NCI-H2196 (cell line): ENCODE results near the gene PHIP.
"Not testable (repeated sequence)": the region's sequence is repeated elsewhere in the genome, so short reads cannot be mapped to it uniquely, and the experiment has no call there.

Source experiments
- DNase-seq: peaks from one replicate; lab custom pipeline; 2025; ENCODE audit not compliant: unreplicated experiment; lab: John Stamatoyannopoulos, UW

PHIP gene

DNA sequence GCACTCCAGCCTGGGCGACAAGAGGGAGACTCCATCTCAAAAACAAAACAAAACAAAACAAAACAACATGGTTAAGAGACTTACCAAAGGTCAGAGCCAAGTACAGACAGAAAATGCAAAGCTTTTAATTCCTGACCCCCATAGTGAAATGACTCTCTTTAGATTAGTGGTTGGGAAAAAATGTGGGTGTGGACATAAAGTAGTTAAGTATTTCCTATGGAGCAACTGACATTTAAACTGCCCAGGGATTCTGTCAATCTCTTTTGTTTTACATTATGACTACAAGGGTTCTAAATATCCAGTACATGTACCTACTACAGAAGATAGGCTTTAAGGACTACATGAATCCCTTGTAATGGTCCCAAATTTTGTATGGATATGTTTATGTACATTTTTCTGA lies 135.6 kb downstream of the PHIP start:
- DNase-seq: no peak

DNA sequence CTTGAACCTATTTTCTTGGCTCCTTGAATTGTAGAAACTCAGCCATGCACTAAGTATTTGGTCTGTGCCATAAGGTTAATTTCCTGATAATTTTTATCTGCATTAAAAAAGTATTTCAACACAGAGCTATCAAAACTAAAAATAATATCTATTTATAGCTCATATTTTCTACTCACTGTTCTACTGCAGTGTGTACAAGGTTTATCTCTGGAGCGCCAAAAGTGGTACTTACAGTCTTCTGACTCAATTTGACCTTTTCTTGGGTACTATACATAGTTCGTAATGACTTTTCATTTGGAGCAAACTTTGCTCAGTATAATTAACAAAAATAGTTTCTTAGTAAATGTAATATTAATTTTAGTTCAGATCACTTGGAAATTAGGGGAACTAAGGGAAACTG lies 141.5 kb downstream of the PHIP start:
- no peak for DNase-seq

DNA sequence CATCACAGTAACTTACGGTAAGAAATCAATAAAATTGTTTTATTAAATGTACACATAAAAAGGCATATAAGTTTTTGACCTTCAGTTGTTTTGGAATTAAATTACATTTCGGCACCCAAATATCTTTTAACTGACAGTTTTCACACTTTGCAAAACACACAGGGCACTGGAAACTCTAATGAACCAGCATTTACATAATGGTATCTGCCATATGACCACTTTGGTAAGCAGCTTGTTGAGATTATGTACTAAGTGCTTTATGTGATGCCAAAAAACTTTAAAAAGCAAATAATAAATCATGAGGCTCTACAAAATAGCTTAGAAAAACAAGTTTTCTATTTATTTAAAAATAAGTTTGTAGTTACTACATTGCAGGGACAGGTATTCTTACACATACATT lies 142.5 kb downstream of the PHIP start:
- DNase-seq: no peak

DNA sequence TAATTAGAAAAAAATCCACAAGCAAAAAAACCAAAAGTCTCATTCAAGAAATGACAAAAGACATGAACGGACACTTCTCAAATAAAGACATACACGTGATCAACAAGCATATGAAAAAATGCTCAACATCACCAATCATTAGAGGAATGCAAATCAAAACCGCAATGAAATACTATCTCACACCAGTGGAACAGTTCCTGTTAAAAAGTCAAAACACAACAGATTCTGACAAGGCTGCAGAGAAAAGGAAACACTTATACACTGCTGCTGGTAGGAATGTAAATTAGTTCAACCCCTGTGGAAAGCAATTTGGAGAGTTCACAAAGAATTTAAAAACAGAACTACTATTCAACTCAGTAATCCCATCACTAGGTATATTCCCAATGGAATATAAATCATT lies 152.7 kb downstream of the PHIP start:
- no peak for DNase-seq

DNA sequence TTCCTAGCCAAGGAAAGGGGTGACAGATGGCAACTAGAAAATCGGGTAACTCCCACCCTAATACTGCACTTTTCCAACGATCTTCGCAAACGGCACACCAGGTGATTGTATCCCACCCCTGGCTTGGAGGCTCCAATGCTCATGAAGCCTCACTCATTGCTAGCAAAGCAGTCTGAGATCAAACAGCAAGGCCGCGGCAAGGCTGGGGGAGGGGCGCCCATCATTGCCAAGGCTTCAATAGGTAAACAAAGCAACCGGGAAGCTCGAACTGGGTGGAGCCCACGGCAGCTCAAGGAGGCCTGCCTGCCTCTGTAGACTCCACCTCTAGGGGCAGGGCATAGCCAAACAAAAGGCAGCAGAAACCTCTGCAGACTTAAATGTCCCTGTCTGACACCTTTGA lies 156.9 kb downstream of the PHIP start:
- DNase-seq: not testable (repeated sequence)

DNA sequence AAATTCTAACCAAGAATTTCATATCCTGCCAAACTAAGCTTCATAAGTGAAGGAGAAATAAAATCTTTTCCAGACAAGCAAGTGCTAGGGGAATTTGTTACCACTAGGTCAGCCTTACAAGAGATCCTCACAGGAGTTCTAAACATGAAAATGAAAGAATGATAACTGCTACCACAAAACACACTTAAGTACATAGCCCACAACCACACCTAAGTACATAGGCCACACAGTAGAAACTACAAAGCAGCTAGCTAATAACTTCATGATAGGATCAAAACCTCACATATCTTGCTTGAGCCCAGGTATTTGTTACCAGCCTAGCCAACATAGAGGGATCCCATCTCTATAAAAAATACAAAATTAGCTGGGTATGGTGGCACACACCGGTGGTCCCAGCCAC lies 160.3 kb downstream of the PHIP start:
- no peak for DNase-seq

DNA sequence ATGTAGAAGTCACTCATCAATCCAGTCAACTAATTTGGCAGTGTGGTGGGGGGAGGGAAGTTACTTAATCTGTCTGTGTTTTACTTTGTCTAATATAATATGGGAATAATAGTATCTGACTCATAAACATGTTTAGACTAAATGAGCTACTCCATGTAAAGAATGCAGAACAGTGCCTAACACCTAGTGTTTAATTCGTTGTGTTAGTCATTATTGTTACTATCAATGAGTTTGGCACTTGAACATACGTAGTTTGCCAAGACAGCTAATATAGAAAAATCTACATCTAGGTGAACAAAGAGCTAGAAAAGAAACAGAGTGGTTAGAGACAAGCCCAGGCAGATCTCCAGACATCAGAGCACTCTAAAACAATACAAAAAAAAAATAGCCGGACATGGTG lies 161.6 kb downstream of the PHIP start:
- DNase-seq: no peak

DNA sequence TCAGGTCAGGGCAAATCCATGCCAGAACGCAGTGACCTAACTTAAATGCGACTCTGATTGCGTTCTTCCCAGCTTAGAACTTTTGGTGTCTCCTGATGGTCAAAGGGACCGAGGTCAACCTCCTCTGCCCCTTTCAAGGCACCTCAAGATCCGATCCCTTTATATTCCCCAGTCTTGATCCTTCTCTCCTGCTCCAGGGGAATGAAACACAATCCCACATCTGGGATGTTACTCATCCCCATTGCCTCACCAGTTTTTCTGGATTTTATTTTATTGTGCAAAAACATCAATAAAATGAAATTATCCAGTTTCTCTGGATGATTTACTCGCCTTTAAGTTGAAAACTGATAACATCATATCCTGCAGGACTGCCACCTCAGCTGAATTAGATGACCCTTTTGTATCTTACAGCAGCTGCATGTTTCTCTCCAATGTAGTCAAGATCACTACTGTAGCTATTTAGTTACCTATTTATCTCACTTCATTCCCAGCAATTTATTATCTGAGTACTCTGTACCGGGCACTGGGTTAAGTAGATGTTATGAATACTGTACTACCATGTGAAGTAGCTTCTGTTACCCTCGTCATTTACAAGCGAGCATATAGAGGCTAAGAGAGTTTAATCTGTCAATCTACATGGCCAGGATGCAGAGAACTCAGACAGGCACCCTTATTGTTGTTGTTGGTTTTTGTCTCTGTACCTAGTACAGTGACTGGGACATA lies 166.7 kb downstream of the PHIP start:
- DNase-seq: no peak

DNA sequence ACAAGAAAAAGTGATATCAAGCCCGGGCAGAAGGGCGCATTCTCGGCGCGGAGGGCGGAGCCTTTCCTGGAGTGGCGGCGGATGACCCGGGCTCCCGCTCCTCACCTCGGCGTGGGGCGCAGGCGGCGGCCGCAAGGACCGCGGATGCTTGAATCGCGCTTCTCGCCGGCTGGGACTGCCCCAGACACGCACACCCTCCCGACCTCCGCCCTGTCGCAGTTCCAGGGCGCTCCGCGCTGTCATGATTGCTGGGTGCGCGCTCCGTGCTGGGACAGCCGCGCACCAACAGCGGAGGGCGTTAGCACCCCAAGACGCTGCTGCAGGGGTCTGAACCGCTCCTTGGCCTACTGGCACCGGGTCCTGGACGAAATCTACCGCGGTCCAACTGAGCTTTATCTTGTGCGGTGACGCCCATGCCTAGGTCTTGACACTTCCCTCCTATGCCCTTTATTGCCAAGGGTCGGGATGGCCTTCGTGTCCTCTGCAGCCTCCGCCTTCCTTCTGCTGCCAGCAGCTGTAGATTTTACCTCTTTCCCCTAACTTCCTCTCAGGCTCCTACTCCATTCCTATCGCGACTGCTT lies 167.4 kb downstream of the PHIP start:
- no peak for DNase-seq

DNA sequence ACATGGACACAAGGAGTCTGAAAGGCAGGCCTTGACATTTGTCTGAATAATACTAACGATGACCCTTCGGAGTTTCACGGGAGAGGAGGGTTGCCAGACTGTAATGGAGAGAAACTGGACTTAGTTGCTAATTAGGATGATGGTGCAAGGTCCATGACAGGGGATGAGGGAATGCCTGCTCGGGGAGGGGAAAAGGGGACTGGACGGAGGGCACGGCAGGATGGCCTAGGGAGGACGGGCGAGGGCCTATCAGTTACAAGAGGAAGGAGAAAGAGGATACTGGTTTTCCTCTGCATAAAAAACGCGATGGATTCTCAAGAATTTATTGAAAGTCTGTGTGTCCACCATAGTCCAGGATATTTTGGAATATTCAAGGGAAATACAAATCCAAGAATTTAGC lies 168.0 kb downstream of the PHIP start:
- no peak for DNase-seq

DNA sequence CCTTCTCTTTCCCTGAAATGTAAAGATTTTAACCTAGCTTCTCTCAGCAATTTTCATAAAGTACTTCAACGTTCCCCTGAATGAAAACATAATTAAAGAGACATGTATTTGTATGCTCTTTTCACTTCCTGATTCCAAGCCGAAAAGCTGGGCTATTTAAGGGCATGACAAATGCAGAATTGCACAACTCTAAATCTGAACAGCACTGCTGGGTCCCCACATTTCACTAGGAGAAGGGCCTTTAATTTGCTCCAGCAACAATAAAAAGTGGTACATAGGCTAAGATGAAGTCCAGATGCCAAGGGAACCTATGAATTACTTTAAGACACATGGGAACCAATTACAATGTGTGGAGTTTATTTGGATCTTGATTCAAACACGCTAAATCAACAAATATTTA lies 168.7 kb downstream of the PHIP start:
- no peak for DNase-seq

DNA sequence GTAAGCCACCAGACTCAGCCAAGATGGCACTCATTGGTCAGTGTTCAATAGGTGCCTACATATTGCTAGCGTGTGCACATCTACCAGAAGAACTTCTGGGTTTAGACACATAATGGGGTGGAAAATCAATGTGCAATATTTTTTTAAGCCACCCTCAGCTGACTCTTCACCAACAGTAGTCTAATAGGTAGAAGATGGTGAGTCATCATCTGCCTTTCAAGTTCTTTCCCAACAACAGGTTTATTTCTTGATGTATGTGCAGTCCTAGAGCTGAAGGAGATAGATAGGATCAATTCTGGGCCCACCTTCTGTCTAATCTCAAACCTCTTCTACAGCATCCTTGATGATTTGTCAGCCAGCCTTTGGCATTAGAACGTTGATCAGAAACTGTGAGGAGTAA lies 169.4 kb downstream of the PHIP start:
- no peak for DNase-seq

DNA sequence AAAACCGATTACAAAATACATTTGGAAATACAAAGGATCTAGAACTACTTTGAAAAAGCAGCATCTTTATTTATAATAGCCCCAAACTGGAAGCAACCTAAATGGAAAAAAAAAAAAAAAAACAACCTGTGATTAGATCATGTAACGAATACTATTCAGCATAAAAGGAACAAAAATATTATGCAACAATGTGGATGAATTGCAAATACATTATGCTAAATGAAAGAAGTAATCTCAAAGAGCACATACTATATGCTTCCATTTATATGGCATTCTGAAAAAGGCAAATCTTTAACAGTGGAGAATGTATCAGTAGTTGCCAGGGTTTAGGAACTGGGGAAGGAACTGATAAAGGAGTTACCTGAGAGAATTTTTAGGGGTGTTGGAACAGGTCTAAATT lies 181.8 kb downstream of the PHIP start:
- no peak for DNase-seq

DNA sequence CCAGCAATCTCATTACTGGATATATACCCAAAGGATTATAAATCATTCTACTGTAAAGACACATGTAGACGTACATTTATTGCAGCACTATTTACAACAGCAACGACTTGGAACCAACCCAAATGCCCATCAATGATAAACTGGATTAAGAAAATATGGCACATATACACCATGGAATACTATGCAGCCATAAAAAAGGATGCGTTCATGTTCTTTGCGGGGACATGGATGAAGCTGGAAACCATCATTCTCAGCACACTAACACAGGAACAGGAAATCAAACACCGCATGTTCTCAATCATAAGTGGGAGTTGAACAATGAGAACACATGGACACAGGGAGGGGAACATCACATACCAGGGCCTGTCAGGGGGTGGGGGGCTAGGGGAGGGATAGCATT lies 188.2 kb downstream of the PHIP start:
- DNase-seq: not testable (repeated sequence)
